GM18502 (cell line): ENCODE data around the gene PPP1R12C.
"Not testable (repeated sequence)": the region's sequence is repeated elsewhere in the genome, so short reads cannot be mapped to it uniquely, and the experiment has no call there.

ENCODE experiments used
- ATAC-seq: cut with Tn5 transposase; IDR thresholded peaks from one replicate; pipeline ENCODE4 v1.9.1; 2021; ENCODE audit warnings: mild to moderate bottlenecking; ENCODE audit not compliant: unreplicated experiment, poor library complexity

PPP1R12C gene

GRCh38 chr19:55080121-55080967 lies 37.1 kb downstream of the PPP1R12C start:
- peak; percentile 59 for ATAC-seq

- no peak for ATAC-seq
Observed at GRCh38 chr19:55079400-55080038, 37.9 kb downstream of the PPP1R12C start.

- ATAC-seq: no peak
Observed at GRCh38 chr19:55078996-55079395, 38.4 kb downstream of the PPP1R12C start.

GRCh38 chr19:55077106-55077505 lies 40.3 kb downstream of the PPP1R12C start:
- no peak for ATAC-seq

GRCh38 chr19:55076321-55076720 lies 41.1 kb downstream of the PPP1R12C start:
- no peak for ATAC-seq

- ATAC-seq: no peak
Observed at GRCh38 chr19:55075371-55075998, 42.0 kb downstream of the PPP1R12C start, which contains the start of gene EPS8L1. Gene EPS8L1, plus strand, starts transcription at chr19:55075869. Its CDS starts 576 bp downstream, at chr19:55076445.

- ATAC-seq: no peak
Observed at GRCh38 chr19:55071913-55072312, 45.5 kb downstream of the PPP1R12C start.

GRCh38 chr19:55071129-55071502 lies 46.3 kb downstream of the PPP1R12C start:
- no peak for ATAC-seq

GRCh38 chr19:55070466-55071128 lies 46.8 kb downstream of the PPP1R12C start:
- no peak for ATAC-seq

GRCh38 chr19:55069865-55070197 lies 47.6 kb downstream of the PPP1R12C start:
- no peak for ATAC-seq

- no peak for ATAC-seq
Observed at GRCh38 chr19:55068950-55069864, 48.2 kb downstream of the PPP1R12C start.

- no peak for ATAC-seq
Observed at GRCh38 chr19:55067869-55068268, 49.6 kb downstream of the PPP1R12C start.

- no peak for ATAC-seq
Observed at GRCh38 chr19:55066107-55066709, 51.2 kb downstream of the PPP1R12C start.

- not testable (repeated sequence) for ATAC-seq
Observed at GRCh38 chr19:55065516-55065915, 51.9 kb downstream of the PPP1R12C start.

- no peak for ATAC-seq
Observed at GRCh38 chr19:55063492-55063843, 54.0 kb downstream of the PPP1R12C start.

- peak; percentile 93 for ATAC-seq
Observed at GRCh38 chr19:55062735-55063491, 54.5 kb downstream of the PPP1R12C start, which contains the start of gene RDH13. Gene RDH13, minus strand, starts transcription at chr19:55063148. Its CDS starts 116 bp downstream, at chr19:55063032.

- ATAC-seq: not testable (repeated sequence)
Observed at GRCh38 chr19:55060287-55060686, 57.1 kb downstream of the PPP1R12C start.

GRCh38 chr19:55058781-55059610 lies 58.4 kb downstream of the PPP1R12C start:
- no peak for ATAC-seq
